Left forelimb (tissue), 1 donor: Measurements from ENCODE around the gene LRMDA.

Source experiments
- DNase-seq: peaks from one replicate; pipeline ENCODE4 v3.0.0-alpha.2; 2018; ENCODE audit warnings: low spot score

Gene LRMDA

DNA sequence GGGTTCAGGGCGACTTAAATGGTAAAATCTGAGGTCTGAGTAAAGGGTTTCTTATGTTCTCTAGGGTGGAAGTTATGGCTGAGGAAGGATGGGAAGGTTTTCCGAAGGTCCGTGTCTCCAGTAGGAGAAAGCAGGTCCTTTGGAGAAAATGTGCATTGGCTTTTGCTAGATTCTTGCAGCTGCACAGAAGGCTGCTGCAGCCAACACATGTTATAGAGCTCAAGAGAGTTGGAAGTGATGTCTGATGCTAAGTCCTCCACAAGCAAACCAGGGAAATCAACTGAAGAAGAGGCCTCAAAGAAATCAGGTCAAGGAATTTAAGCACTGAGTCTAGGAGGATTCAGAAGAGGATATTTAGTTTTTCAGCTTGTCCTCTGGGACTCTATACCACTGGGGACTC is 404.6 kb downstream of the LRMDA start:
- DNase-seq: no peak

GRCh38 chr10:75838486-75838885 is 407.1 kb downstream of the LRMDA start:
- DNase-seq: no peak

DNA sequence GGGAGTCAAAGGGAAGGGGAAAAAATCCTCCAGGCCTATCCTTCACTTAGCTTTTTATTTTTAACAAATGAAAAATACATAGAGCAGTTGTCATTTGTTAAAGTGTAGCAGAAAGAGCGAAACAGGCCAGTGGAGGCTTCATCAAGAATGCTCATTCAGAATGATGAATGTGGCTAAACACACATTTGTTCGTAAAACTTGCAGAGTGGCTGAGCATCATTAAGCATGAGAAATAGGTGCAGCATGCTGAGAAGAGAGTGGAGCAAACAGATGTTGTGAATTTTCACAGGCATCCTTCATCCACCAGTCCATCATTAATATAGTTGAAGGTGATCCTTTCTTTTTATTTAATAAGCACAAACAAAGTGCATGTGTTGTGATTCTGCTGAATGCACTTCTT is 407.6 kb downstream of the LRMDA start:
- DNase-seq: no peak

DNA sequence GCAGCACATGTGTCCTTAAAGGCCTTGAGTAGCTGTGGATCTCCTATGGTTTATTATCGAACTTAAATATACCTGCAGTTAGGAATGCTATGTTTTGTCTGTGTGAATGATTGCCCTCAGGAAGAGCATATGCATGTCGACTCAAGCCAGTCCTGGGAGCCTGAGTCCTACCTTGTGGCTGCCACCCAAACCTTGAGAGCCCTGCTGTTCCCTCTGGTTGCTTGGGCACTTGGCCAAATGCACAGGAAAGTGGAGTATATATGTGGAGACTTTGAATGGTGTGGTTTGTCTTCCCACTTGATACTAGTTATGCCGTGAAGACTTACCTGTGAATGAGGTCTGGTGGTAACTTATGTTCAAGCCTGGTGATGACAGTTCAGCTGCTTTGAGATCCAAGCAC is 409.8 kb downstream of the LRMDA start:
- DNase-seq: no peak

GRCh38 chr10:75845176-75845947 is 413.9 kb downstream of the LRMDA start:
- DNase-seq: no peak

GRCh38 chr10:75847477-75847876 is 416.1 kb downstream of the LRMDA start:
- DNase-seq: no peak

DNA sequence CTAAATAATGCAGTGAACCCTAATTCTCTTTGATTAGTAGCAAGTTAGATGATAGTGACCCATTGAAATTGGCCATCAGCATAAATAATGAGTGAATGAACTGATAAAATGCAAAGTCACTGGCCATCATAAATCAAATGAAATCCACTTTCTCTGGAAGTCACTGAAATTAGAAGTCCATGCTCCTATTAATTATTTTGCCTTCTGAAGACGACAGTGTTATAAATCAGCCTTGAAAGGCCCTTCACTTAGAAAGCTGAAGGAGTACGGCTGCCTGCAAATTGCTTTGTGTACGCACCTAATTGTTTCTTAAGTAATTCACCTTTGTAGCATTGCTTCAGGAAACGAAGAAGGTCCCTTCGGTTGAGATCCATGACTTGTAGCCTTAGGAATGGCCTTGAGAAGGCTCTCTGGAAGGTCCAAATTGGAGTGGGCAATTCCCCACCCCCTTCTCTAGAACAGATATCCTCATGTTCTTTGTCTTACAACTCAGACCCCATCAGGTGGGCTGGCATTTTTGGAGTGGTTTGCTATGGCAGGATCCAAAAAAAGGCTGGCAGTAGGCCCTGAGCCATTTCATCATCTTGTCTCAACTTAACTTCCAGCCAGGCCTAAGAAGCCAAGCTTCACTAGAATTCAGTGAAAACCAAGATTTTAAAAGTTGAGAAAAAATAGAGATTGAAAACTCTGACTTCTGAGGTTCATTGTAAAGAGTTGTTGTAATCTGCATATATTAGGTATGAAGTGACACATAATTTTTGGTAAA is 420.3 kb downstream of the LRMDA start:
- DNase-seq: no peak

DNA sequence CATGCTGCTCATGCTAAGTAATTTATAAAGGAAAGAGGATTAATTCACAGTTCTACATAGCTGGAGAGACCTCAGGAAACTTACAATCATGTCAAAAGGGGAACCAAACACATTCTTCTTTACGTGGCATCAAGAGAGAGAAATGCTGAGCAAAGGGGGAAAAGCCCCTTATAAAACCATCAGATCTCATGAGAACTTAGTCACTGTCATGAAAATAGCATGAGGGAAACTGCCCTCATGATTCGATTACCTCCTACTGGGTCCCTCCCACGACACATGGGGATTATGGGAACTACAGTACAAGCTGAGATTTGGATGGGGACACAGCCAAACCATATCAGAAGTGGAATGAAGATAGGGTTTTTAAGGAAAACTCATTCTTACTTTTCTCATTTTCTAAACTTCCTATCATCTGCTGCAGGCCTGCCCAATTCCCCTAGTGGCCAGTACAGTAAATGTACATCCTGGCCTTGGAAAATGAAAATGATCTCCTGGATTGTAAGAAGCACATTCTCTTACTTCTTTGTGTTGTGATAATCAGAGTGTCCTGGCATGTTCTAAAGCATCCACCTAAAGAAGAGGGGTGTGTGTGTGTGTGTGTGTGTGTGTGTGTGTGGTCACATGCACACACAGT is 421.5 kb downstream of the LRMDA start:
- no peak for DNase-seq

GRCh38 chr10:75857269-75857846 is 425.9 kb downstream of the LRMDA start:
- DNase-seq: no peak

GRCh38 chr10:75857896-75858295 is 426.5 kb downstream of the LRMDA start:
- DNase-seq: no peak

DNA sequence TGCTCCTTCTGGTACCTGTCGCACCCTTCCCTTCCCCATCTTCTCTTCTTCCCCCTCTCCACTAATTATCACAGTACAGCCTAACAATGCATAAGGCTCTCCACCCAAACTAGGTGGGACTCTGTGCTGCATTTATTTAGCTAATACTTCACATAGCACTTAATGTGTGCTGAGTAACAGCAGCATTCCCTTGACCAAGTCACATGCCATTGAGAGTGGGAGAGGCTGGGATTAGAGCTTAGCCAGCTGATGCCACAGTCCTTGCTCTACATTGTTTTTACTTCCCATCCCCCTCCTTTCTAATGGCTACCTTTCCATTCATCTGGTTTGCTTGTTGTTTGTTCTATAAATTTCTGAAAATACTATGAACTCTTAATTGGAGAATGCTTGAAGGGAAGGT is 426.9 kb downstream of the LRMDA start:
- no peak for DNase-seq

DNA sequence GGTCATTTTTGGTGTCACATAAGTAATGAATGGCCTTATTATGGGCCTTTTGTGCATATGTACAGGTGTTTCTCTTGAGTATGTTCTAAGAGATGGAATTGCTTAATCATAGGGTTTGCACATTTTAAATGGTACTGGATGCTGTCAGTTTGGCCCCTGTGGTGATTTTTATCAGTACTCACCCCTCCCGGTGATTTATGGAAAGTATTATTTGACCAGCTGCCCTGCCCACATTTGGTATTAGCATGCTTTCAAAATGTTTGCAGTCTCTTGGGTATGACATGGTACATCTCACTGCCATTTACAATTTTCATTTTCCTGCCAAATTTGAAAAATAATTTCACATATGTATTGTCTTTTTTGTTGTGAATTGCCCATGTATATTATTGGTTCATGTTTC is 427.7 kb downstream of the LRMDA start:
- DNase-seq: no peak

DNA sequence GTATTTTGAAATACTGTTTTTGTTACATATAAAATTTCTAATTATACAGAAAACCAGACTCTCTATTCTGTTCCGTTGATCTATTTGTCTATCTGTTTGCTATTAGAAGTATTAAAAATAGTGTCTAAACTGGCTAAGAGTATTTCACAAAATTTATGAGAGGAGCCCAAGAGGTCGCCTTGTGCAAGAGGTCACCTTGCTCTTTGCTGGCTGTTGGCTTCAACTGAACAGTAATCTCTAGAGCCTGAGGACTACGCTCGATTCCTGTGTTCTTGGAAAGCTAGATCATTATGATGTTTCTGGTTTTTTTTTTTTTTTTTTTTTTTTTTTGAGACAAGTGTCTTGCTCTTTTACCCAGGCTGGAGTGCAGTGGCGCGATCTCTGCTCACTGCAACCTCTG is 428.6 kb downstream of the LRMDA start:
- no peak for DNase-seq

- no peak for DNase-seq
Measured at GRCh38 chr10:75861582-75861981, 430.2 kb downstream of the LRMDA start.

- DNase-seq: no peak
Measured at GRCh38 chr10:75862935-75863334, 431.5 kb downstream of the LRMDA start.

GRCh38 chr10:75864717-75865116 is 433.3 kb downstream of the LRMDA start:
- DNase-seq: no peak

GRCh38 chr10:75865413-75866299 is 434.2 kb downstream of the LRMDA start:
- no peak for DNase-seq

DNA sequence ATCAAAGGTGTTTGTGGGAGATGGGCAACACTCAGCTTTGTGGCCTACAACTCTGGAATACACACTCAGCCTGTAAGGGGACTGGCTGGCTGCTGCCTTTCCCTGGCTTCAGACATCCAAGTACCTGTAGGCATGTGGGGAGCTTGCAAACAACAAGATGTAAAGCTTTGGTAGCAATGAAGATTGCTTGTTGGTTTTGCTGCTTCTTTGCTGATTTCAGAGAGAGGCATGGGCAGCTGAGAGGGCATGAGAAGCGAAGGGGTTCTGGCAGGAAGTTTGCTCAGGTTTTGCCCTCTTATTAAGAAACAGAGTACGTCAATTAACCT is 434.8 kb downstream of the LRMDA start:
- DNase-seq: no peak

- DNase-seq: no peak
Measured at GRCh38 chr10:75866731-75867130, 435.3 kb downstream of the LRMDA start.

DNA sequence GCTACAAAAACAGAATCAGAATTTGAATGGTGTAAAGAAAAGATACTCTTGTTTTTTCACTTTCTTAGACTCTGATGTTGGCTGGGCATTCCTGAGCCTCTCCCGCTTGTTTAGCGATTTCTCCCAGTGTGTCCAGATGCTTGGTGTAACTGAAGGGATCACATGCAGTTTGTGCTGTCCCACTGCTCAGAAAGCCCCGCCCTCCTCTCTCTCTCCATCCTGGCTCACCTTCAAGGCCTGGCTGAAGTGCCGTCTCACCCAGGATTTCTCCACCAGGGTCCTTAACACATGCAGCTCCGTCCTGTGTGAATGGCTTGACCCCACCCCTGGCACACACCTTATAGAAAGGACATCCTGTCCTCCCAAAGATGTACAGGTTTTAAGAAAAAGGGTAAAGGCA is 437.1 kb downstream of the LRMDA start:
- DNase-seq: no peak

GRCh38 chr10:75870039-75870645 is 438.7 kb downstream of the LRMDA start:
- DNase-seq: no peak
